ENCODE data around the gene FGF11.

DNA sequence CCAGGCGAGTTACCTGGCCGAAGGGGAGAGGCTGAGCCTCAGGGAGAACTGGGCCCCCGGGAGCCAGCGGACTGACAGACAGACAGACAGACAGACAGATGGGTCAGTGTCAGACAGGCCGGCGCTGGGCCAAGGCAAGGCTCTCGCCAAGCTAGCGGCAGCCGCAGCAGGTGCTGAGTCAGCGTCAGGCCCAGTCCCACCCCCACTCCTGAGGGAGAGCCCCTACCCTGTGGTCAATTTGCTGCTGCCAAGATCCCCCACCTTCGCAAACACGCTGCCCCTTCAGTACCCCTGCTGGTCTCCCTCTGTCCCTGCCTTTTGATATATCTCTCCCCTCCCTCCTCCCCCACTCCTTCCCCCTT is 1.5 kb downstream of the FGF11 start:
- TF ChIP-seq POLR2A (IDR thresholded peaks at IDR 0.05) (no peak), POLR2AphosphoS5 (IDR thresholded peaks at IDR 0.05) (no peak)
- TF ChIP-seq, protein P1, sequence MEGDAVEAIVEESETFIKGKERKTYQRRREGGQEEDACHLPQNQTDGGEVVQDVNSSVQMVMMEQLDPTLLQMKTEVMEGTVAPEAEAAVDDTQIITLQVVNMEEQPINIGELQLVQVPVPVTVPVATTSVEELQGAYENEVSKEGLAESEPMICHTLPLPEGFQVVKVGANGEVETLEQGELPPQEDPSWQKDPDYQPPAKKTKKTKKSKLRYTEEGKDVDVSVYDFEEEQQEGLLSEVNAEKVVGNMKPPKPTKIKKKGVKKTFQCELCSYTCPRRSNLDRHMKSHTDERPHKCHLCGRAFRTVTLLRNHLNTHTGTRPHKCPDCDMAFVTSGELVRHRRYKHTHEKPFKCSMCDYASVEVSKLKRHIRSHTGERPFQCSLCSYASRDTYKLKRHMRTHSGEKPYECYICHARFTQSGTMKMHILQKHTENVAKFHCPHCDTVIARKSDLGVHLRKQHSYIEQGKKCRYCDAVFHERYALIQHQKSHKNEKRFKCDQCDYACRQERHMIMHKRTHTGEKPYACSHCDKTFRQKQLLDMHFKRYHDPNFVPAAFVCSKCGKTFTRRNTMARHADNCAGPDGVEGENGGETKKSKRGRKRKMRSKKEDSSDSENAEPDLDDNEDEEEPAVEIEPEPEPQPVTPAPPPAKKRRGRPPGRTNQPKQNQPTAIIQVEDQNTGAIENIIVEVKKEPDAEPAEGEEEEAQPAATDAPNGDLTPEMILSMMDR (IDR thresholded peaks at IDR 0.05): no peak

All from upper lobe of left lung (tissue), 4 donors.